ENCODE measurements around the gene SPATA13.

- TF ChIP-seq CTCF (IDR thresholded peaks at IDR 0.05; ENCODE audit: low read depth, low read length) (no peak), EZH2phosphoT487 (IDR thresholded peaks at IDR 0.05; ENCODE audit: low read depth) (no peak)
Measured at GRCh38 chr13:24149246-24150032, 11.1 kb upstream of the SPATA13 start.

All from OCI-LY3 (cell line).